SH-SY5Y (cell line): ENCODE results near the gene MACF1.

Experiments
- GATA2 ChIP-seq: IDR thresholded peaks from 2 replicates; pipeline ENCODE4 v1.6.1; 2011; ENCODE audit warnings: mild to moderate bottlenecking, low read depth, low read length
- GATA3 ChIP-seq: IDR thresholded peaks from 2 replicates; pipeline ENCODE4 v1.6.1; 2011; ENCODE audit warnings: low read depth, mild to moderate bottlenecking, low read length, moderate library complexity

GRCh38 chr1:39194398-39195051 lies 10.0 kb upstream of the MACF1 start:
- TF ChIP-seq GATA3: no peak
- no peak for TF ChIP-seq GATA2
